LHCN-M2 (cell line): ENCODE results near the gene MUSK. TPM values are rescaled to one million over a fixed set of nuclear protein-coding genes. Genes with fewer than 3 reads are reported as not detected.
"Not testable (repeated sequence)": the region's sequence is repeated elsewhere in the genome, so short reads cannot be mapped to it uniquely, and the experiment has no call there.

Experiments used
- DNase-seq: peaks from one replicate; pipeline ENCODE4 v3.0.0-alpha.2; 2012; ENCODE audit warnings: low read depth
- total RNA-seq: library from RNA; depleted of rRNA; stranded (reverse); fragments of >200 nt; gene quantifications from 2 replicates; pipeline ENCODE4 v1.2.3, GENCODE V29; 2014

Gene MUSK
- total RNA-seq, 1 experiment from 2014 or later: 71.1 TPM

GRCh38 chr9:110758201-110758600 is 89.6 kb downstream of the MUSK start:
- no peak for DNase-seq

DNA sequence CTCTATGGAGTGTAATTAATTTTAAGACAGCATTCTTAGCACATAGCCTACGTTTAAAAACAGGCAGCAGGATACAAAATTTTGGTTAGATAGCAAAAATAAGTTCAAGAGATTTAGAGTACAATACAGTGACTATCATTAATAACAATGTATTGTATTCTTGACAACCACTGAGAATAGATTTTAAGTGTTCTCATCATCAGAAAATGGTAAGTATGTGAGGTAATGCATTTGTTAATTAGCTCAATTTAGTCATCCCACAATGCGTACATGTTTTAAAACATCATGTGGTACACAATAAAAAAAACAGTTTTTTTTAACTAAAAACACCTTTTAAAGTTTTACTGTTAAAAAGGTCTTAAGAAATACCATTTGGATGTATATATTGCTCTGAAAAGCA is 94.2 kb downstream of the MUSK start:
- no peak for DNase-seq

- DNase-seq: no peak
Observed at GRCh38 chr9:110763568-110763967, 95.0 kb downstream of the MUSK start.

GRCh38 chr9:110764006-110764405 is 95.4 kb downstream of the MUSK start:
- DNase-seq: no peak

- no peak for DNase-seq
Observed at GRCh38 chr9:110765926-110766325, 97.3 kb downstream of the MUSK start.

GRCh38 chr9:110767559-110768063 is 99.0 kb downstream of the MUSK start:
- DNase-seq: peak; percentile 58

DNA sequence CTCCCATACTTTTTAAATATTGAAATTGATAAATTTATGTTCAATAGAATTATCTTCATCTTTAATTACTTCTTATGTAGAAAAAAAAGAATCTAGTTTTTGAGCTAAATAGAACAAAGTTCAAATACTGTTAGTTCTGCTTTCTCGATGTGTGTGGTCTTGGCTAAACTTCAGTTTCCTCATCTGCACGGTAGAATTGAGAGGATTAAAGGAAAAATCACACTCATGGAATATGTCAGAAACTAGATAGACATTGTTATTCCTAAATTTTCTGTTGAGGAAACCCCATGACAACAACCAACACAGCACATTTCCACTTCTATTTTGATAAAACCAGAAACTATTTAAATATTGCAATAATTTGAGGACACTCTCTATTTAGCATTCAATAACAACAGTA is 100.3 kb downstream of the MUSK start:
- no peak for DNase-seq

DNA sequence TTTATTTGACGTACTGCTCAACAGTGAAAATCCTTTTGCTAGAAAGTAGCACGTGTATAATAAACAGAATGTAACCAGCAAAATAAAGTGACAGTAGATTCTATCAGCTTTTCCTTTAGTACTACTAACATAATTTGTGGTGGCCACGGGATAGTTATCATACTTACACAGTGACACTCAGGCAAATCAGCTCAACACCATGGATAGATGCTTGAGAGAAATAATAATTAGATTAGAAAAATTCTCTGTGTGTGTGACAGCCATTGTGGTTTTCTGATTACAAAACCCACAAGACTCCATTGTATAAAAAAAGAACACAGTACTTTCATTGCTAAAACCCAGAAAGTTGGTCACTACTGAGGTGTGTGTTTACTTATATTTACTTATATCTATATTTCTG is 101.1 kb downstream of the MUSK start:
- DNase-seq: peak; percentile 62

GRCh38 chr9:110775724-110776123 is 107.1 kb downstream of the MUSK start:
- no peak for DNase-seq

GRCh38 chr9:110776221-110776620 is 107.6 kb downstream of the MUSK start:
- no peak for DNase-seq

- no peak for DNase-seq
Observed at GRCh38 chr9:110777196-110777875, 108.7 kb downstream of the MUSK start.

GRCh38 chr9:110777876-110778215 is 109.3 kb downstream of the MUSK start:
- DNase-seq: no peak

DNA sequence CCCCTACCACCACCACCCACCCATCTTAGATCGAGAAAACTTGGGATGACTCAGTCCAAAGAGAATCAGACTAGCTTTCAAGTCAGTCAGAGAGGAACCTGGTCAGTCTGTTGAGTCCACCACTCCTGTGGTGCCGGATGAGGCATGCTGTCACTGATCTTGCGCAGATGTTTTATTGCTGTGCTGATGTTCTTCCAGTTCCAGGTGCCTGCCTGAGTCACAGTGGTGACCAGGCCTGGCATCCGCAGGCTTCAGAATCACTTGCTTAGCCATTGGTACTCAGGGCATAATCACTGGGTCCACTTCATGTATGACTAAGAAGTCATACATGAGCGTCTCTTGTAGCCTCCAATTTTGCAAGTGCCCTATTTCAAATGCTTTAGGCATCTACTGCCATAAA is 114.1 kb downstream of the MUSK start:
- DNase-seq: no peak

- DNase-seq: no peak
Observed at GRCh38 chr9:110784309-110784708, 115.7 kb downstream of the MUSK start.

DNA sequence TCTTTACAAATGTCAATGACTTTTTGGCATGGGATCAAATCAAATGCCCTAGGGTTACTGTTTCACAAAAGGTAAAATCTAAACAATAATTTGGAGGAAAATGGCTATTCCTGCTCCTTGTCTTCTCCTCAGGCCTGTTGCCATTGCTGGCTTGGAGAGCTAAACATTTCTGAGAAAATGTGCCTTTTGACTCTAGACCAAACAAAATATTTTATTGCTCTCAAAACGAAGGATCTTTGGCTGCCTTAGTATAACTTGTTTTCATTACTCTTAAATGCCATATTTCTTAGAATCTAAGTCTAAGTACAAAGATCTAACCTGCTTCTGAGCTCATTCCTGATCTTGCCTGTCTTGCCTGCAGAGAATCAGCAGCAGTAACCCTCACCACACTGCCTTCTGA is 116.6 kb downstream of the MUSK start:
- no peak for DNase-seq

GRCh38 chr9:110788396-110788795 is 119.8 kb downstream of the MUSK start:
- not testable (repeated sequence) for DNase-seq

GRCh38 chr9:110788871-110789270 is 120.3 kb downstream of the MUSK start:
- no peak for DNase-seq

- DNase-seq: peak; percentile 61
Observed at GRCh38 chr9:110797611-110798010, 129.0 kb downstream of the MUSK start.

DNA sequence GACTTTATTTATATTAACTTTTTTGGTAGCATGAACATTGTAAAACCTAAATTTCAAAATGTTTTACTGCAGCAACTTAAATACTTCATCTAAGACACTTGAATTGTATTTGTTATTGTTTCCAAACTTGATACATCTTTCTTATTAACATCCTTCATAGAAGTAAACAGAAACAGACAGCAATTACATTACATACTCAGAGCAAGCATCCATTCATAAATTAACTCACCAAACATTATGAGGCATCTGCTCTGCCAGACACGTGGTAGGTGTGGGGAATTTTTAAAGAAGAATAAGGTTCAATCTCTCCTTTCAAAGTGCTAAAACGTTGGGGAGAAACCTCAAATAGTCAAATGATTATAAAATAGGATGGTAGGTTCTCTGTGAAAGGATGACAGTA is 130.8 kb downstream of the MUSK start:
- DNase-seq: no peak

- no peak for DNase-seq
Observed at GRCh38 chr9:110801426-110801825, 132.8 kb downstream of the MUSK start.

GRCh38 chr9:110802416-110803035 is 133.9 kb downstream of the MUSK start:
- DNase-seq: no peak

DNA sequence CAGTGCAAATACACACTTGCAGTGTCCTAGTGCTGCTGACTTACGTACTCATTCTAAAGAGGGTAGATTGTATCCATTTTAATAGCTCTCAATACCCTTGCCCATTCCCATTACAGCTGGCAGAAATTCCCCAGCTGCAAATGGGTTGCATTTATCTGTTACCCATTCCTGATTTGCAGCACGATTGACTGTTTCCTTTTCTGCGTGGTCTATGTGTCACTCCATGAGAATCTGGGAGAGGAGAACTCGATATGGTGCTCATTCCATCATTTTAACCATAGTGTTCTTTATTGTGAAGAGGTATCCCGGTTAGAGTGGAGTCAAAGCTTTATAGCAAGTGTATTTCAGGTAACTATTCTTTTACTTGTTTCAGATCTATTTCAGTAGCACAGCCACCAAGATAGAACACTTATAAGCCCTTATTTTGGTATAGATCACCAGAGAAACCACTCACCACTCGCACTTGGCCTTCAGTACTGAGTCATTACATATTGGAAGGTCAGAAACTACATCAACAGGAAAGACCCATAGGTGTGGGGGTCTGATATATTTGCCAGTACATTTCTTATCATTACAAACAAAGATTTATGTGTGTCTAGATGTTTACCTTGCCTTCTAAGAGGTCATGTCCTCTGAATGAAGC is 139.5 kb downstream of the MUSK start:
- peak; percentile 48 for DNase-seq

GRCh38 chr9:110808599-110808980 is 140.0 kb downstream of the MUSK start:
- DNase-seq: no peak
